ENCODE data around the gene RFNG.

DNA sequence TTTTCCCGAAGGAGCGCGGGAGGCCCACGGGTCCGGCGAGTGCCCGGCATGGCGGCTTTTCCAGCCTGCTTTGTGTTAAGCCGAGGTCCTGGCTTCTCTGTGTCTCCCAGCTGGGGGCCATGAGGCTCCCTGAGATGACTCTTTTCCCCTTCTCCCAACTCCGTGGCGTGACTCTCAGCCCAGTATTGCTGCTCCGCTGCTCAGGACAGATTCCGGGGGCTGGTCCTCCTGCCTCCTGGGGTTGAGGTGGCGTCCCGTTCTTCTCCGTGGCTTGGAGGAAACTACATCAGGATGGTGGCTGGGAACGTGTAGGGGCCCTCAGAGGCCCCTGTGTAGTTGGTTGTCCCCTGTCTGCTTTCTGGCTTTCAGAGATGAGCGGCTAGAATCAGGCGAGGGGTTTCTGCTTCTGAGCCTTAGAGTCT lies 1.0 kb upstream of the RFNG start:
- no peak for TF ChIP-seq POLR2A (IDR thresholded peaks at IDR 0.05; ENCODE audit: extremely low read depth, insufficient read length)
- TF ChIP-seq, protein P1, sequence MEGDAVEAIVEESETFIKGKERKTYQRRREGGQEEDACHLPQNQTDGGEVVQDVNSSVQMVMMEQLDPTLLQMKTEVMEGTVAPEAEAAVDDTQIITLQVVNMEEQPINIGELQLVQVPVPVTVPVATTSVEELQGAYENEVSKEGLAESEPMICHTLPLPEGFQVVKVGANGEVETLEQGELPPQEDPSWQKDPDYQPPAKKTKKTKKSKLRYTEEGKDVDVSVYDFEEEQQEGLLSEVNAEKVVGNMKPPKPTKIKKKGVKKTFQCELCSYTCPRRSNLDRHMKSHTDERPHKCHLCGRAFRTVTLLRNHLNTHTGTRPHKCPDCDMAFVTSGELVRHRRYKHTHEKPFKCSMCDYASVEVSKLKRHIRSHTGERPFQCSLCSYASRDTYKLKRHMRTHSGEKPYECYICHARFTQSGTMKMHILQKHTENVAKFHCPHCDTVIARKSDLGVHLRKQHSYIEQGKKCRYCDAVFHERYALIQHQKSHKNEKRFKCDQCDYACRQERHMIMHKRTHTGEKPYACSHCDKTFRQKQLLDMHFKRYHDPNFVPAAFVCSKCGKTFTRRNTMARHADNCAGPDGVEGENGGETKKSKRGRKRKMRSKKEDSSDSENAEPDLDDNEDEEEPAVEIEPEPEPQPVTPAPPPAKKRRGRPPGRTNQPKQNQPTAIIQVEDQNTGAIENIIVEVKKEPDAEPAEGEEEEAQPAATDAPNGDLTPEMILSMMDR (IDR thresholded peaks at IDR 0.05; ENCODE audit: low read depth, low read length), result no peak

Data from NB4 (cell line).